ENCODE results near the gene CMC4. TPM values are rescaled to one million over a fixed set of nuclear protein-coding genes. Genes with fewer than 3 reads are reported as not detected.

CMC4 gene
- total and polyA plus RNA-seq, 12 donors: 16.6 to 33.5 (median 22.9) TPM

DNA sequence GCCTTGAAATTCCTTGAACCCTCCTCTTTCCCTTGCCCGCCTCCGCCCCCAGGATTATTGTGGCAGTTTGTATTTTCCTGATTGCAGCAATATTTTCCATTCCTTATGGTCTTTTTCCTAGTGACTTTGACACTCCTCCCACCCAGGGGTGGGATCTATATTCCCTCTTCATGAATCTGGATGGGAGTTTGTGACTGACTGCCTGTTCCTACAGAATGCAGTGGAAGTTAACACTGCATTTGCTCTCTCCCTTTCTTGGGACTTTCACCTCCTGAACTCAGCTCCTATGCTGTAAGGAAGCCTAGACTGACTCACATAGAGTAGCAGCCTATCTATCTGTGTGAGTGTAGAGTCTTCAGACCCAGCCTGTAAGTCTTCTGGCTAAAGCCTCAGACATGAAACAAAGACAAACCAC lies 42.1 kb downstream of the CMC4 start:
- 53 to 70% methylated on average over 2 of the region's 2 CpGs for WGBS, 2 donors
- H3K4me3 ChIP-seq: peak overlapping the region in 6 of 10 donors; percentile 20 to 75 (median 62)
- intact Hi-C loops (cut with DNase I): loop anchor here in 1 of 10 donors (2.0 to 5.0 kb wide), 2 partner anchors 20 to 43 kb away; partner anchors contain the start of genes BRCC3, CMC4 and MTCP1

DNA sequence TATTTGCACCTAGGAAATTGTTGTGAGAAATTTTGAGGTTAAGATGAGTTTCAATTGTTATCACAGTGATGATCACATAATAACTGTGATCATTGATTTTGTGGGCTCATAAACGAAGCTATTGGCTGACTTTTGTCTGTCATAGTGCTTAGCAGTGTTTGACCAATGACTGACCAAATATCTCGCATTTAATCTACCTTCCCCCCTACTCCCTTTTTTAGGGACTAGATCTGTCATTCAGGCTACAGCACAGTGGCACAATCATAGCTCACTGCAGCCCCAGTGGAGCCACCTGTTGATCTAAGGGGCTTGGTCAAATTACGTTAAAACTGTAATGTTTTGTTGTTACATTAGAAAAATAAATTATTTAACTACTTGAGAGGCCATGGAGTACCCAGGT lies 42.8 kb downstream of the CMC4 start:
- 6 to 13% methylated on average over 3 of the region's 3 CpGs for WGBS, 2 donors
- TF ChIP-seq, protein P1, sequence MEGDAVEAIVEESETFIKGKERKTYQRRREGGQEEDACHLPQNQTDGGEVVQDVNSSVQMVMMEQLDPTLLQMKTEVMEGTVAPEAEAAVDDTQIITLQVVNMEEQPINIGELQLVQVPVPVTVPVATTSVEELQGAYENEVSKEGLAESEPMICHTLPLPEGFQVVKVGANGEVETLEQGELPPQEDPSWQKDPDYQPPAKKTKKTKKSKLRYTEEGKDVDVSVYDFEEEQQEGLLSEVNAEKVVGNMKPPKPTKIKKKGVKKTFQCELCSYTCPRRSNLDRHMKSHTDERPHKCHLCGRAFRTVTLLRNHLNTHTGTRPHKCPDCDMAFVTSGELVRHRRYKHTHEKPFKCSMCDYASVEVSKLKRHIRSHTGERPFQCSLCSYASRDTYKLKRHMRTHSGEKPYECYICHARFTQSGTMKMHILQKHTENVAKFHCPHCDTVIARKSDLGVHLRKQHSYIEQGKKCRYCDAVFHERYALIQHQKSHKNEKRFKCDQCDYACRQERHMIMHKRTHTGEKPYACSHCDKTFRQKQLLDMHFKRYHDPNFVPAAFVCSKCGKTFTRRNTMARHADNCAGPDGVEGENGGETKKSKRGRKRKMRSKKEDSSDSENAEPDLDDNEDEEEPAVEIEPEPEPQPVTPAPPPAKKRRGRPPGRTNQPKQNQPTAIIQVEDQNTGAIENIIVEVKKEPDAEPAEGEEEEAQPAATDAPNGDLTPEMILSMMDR (IDR thresholded peaks at IDR 0.05): no peak
- peaks cover 0 to 5% (median 0%) of the 10 kb centered on the region in 11 donors for H3K9me3 ChIP-seq
- H3K27me3 ChIP-seq: no peaks in the 10 kb centered on the region
- DNase-seq (no peak), ATAC-seq (no peak)
- peak overlapping the region in 8 of 10 donors; percentile 32 to 75 (median 65) for H3K4me3 ChIP-seq
- intact Hi-C loops (cut with DNase I): loop anchor here in 1 of 10 donors (2.0 to 5.0 kb wide), 2 partner anchors 21 to 44 kb away; partner anchors contain the start of genes BRCC3, CMC4 and MTCP1
- peaks cover 0 to 34% (median 4%) of the 10 kb centered on the region in 9 donors for H3K4me1 ChIP-seq
- peak overlapping the region; percentile 85 to 99 (median 98) for H3K27ac ChIP-seq
- peaks cover 0 to 2% (median 0%) of the 10 kb centered on the region in 9 donors for H3K36me3 ChIP-seq

More for the DNA sequence above, 42.1 kb downstream of the CMC4 start:
- TF ChIP-seq, protein P1 (IDR thresholded peaks at IDR 0.05): no peak
- ATAC-seq (no peak), DNase-seq (no peak)
- Histone ChIP-seq H3K4me1 (peaks cover 0 to 34% (median 4%) of the 10 kb centered on the region in 9 donors), H3K27me3 (no peaks in the 10 kb centered on the region), H3K9me3 (peaks cover 0 to 5% (median 0%) of the 10 kb centered on the region in 11 donors), H3K27ac (peak overlapping the region; percentile 85 to 99 (median 98)), H3K36me3 (peaks cover 0 to 9% (median 0%) of the 10 kb centered on the region in 9 donors)

DNA sequence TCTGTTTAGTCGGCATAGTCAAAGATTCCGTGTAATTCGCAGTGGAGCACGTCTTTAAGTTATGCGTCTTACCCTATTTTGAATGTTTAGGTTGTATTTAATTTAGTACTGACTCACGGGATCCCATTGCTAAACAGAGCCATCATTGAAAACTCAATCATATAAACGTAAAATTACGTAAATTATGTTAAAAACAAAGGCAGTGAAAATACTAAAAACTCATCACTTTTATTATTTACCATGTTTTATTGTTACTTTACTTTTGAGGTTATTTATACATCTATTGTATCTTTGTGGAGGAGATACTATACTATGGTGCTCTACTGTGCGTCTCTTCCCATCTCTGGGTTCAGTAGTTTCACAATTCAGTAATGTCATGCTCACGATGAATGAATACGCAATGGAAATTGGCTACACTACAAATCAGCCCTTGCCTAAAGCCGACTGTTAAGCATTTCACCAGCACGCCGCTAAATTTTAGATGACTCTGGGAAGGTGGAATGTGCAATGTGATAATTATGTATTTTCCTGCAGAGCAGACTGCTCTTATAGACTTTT lies 43.3 kb downstream of the CMC4 start:
- 0% methylated on average over 14 of the region's 14 CpGs for WGBS, 2 donors
- peak overlapping the region; percentile 32 to 75 (median 62) for H3K4me3 ChIP-seq
- DNase-seq: peak in 1 of 2 donors; percentile 27
- peak overlapping the region; percentile 85 to 99 (median 98) for H3K27ac ChIP-seq
- H3K27me3 ChIP-seq: no peaks in the 10 kb centered on the region
- peaks cover 0 to 34% (median 4%) of the 10 kb centered on the region in 9 donors for H3K4me1 ChIP-seq
- H3K36me3 ChIP-seq: no peaks in the 10 kb centered on the region
- TF ChIP-seq, protein P1 (IDR thresholded peaks at IDR 0.05): no peak
- intact Hi-C loops (cut with DNase I): loop anchor here in 1 of 10 donors (2.0 to 5.0 kb wide), 2 partner anchors 21 to 45 kb away; partner anchors contain the start of genes BRCC3, CMC4 and MTCP1
- peaks cover 0 to 5% (median 0%) of the 10 kb centered on the region in 11 donors for H3K9me3 ChIP-seq
- ATAC-seq: peak; percentile 23 to 67 (median 52)

DNA sequence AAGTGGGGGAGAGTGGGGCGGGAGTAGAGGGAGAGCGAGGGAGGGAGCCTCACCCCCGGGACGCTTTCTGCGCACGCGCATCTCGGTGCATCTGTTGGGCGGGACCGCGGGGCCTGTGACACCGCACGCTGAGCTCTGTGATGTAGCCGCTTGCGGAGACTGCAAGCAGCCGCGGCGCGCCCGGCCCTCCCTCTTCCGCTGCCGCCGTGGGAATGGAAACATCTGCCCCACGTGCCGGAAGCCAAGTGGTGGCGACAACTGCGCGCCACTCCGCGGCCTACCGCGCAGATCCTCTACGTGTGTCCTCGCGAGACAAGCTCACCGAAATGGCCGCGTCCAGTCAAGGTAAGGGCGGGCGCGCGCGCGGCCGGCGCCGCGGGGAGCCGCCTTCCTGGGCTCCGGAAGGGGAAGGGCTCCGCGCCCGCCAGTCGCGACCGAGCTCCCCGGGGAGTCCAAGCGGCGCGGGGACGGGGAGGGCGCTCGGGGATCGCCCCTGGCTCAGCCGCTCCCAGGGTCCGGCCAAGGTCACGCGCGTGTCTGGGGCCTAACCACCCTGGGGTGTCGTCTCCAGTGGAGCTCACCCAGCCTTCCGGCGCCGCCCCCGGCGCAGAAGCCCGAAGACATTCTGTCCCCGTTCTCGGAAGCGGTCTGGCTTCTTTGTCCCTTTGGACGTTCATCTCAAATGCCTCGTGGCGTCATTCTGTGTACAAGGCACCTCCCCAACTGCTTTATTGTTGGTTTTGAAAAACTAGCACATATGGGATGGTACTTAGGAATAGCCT lies 44.0 kb downstream of the CMC4 start, which contains the start of gene FUNDC2:
FUNDC2 (plus strand) TSS at position 118 of the 782 bp plus-strand sequence; CDS start at position 213, 95 bp downstream.
- Histone ChIP-seq H3K4me3 (peak within 1 kb of the TSS; percentile 32 to 75 (median 62)), H3K27me3 (no peaks in the 10 kb centered on the region), H3K9me3 (peaks cover 0 to 5% (median 0%) of the 10 kb centered on the region in 11 donors), H3K4me1 (peaks cover 0 to 34% (median 4%) of the 10 kb centered on the region in 9 donors), H3K36me3 (no peaks in the 10 kb centered on the region), H3K27ac (peak within 1 kb of the TSS; percentile 85 to 99 (median 98))
- intact Hi-C loops (cut with DNase I): loop anchor here in 1 of 10 donors (5.0 kb wide), 1 partner anchor 45 kb away; the partner anchor contains the start of genes BRCC3, CMC4 and MTCP1
- TF ChIP-seq, protein P1 (IDR thresholded peaks at IDR 0.05): no peak
- peak; percentile 91 to 97 (median 95) for ATAC-seq
- DNase-seq: peak; percentile 92 to 94
- WGBS, 2 donors: 1% methylated on average over 23 to 72 of the region's 82 CpGs
